Smooth muscle cell of the brain vasculature (primary cell): ENCODE results near the gene TMEM219.

ENCODE experiments used
- DNase-seq: peaks from one replicate; pipeline ENCODE4 v3.0.0-alpha.2; 2012; ENCODE audit warnings: low read depth, low spot score

Gene TMEM219

DNA sequence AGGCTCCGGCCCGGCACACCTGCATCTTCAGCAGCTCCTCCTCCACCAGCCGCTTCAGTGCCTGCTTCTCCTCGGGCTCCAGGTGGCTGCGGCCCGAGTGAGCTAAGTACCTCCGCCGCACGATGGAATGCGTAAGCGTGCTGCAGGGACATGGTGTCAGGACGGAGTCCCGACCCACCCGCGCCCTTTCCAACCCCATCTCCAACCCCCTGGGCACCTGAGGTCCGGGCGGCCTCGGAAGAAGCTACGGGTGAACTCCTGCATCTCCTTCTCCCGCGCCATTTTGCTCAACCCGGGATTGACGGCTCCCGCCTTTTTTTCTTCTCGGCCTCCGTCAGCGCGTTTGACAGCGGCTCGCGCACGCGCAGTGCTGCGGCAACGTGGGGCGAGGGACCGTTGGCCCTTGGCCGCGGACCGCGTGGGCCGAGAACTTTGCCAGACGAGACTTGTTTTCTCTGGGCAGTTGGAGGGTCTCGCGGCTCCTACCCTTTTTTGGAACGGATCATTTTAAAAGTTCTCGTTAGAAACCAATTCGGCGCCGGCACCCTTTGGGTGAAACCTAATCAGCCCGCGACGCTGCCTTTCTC lies 33.5 kb downstream of the TMEM219 start, which contains the start of gene HIRIP3:
Gene HIRIP3 (minus strand): TSS at position 294 of the 587 bp plus-strand sequence. CDS start 12 bp downstream, at position 282.
- DNase-seq: no peak

GRCh38 chr16:29995911-29996765 lies 34.3 kb downstream of the TMEM219 start, which contains the start of gene INO80E:
Gene INO80E (plus strand): TSS chr16:29996241. CDS start chr16:29996311, 70 bp downstream.
- DNase-seq: peak; percentile 77

- no peak for DNase-seq
Measured at GRCh38 chr16:29996766-29997250, 34.9 kb downstream of the TMEM219 start.

GRCh38 chr16:29999605-30000004 lies 37.7 kb downstream of the TMEM219 start:
- DNase-seq: no peak

DNA sequence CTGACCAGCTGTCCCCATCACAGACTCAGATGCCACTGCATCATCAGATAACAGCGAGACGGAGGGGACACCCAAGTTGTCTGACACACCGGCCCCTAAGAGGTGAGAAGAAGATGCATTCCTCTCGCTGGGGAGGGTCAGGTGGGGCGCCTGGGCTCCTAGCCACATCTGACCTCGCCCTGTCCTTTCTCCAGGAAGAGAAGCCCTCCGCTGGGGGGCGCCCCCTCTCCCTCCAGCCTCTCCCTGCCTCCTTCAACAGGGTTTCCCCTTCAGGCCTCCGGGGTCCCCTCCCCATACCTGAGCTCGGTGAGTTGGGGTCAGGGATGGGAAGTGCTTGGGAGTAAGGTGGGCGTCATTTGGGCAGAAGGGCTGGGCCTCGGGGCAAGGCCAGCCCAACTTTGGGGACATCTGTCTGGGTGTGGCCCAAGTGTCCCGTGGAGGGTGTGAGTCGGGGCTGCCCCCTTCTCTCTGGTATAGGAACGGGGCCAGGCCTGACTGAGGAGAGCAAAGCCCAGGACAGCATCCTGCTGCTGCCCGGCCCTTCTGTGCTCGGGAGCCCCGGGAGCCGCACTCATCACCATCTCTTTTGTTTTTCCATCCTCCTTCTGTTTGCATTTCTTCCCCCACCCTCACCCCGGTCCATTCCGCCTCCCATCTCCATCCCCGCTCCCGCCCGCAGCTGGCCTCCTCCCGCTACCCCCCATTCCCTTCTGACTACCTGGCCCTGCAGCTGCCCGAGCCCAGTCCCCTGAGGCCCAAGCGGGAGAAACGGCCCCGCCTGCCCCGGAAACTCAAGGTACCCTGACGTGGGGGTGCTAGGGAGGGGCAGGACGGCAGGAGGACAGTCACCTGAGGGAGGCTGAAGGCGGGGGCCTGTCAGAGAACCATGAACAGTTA lies 39.1 kb downstream of the TMEM219 start:
- no peak for DNase-seq

DNA sequence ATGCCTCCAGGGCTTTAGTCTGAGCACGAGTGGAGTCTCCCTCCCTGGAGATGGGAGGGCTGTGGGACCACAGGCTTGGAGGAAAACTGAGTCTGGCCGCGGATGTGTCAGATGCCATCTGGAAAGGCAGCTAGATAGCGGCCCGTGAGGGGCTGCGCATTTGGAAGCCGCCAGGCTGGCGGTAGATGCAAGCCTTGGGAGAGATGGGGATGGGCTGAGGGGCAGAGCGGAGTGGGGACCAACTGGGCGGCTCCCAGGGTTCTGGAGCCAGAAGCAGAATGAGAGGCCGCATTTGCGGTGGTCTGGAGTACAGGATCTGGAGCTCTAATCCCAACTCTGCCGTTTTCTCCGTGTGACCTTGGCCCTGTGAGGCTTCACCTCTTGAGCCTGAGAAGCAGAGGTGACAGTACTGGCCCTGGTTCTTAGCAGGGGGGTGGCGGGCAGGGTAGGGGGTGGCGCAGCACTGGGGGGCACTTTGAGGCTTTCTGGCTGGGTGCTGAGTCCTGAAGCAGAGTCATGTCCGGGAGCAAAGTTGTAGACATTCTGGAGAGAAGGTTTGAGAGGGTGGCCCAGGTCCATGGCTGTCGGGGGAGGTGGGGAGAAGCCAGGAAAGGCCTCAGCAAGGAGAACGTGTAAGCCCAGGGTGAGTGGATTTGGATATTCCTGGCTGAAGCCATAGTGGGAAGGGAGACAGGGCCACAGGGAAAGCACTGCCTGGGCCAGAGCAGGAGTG lies 40.9 kb downstream of the TMEM219 start:
- DNase-seq: no peak

GRCh38 chr16:30003670-30004423 lies 42.0 kb downstream of the TMEM219 start:
- no peak for DNase-seq

DNA sequence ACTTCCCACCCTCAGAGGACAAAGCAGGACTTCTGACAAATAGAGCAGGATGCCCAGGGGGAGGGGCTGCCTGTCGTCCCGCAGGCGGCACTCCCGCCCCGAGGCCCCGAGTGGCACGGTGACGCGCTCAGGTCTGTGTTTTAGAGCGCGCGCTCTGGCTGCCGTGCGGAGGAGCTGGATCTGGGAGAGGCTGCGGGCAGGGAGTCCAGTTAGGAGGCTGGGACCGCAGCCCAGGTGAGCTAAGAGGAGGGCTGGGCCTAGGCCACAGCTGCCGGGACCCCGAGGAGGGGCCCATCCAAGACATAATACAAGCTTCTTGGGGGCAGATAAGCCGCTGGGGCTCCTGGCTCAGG lies 42.5 kb downstream of the TMEM219 start:
- DNase-seq: no peak

DNA sequence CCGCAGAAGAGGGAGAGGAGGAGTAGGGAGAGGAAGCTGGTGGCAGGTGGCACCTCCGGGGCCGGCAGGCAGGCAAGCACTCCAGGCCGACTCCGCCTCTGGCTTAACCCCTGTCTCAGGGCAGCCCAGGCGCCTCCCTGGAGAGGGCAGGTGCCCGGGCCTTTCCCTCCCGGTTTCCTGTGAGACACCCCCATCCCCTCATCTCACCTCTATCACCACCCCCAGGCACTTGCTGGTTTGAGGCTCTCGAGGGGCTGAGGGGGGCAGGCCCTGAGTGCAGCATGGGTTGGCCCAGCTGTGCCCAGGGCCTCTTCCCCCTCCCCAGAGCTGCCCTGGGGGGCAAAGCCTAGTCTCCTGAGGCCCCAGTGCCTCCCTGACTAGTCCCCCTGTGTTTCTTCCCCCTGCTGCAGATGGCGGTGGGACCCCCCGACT lies 42.9 kb downstream of the TMEM219 start:
- DNase-seq: no peak

- DNase-seq: no peak
Measured at GRCh38 chr16:30005341-30006094, 43.6 kb downstream of the TMEM219 start.

DNA sequence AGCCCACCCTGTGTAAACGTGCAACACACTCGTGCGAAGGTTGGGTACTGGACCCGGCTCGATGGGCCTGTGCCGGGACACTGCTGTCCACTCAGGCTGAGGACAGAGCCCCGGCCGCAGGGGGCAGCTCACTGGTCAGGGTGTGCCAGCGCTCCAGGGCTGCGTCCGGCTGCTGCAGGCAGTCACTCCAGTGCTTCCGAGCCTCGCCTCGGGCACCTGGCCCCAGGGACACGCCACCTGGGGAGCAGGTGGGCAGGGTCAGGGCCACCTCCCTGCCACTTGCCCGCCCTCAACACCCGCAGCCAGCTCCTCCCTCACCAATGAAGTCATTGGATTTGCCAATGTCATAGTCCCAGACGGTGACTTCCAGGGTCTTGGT lies 44.2 kb downstream of the TMEM219 start:
- no peak for DNase-seq

DNA sequence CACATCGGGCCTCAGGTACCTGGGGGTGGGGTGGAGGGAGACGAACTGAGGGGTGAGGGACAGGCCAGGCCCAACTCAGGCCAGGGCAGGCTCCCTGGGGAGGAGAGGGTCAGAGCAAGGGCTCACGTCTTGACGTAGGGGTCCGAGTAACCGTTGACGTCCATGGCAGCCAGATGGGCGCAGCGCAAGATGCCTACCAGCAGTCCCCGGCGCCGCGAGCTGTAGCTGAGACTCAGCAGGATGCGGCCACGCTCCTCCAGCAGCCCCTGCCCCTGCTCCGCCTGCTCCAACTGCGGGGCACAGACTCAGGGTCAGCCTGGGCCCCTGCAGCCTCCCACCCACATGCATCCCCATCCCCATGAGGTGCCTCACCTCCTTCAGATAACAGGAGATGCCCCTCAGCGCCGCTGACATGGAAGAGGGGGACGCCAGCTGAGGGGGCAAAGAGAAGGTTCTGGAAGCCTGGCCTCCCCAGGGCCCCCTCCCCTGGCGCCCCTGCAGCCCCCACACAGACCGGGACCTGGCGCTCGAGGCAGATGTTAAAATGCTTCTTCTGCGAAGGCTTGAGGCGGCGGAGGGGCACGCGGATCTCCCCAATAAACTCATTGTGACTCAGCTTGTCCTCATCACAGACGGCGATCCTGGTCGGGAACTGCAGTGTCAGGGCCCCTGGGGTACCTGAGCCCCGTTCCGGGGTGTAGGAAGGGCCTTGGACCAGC lies 44.9 kb downstream of the TMEM219 start:
- DNase-seq: no peak

DNA sequence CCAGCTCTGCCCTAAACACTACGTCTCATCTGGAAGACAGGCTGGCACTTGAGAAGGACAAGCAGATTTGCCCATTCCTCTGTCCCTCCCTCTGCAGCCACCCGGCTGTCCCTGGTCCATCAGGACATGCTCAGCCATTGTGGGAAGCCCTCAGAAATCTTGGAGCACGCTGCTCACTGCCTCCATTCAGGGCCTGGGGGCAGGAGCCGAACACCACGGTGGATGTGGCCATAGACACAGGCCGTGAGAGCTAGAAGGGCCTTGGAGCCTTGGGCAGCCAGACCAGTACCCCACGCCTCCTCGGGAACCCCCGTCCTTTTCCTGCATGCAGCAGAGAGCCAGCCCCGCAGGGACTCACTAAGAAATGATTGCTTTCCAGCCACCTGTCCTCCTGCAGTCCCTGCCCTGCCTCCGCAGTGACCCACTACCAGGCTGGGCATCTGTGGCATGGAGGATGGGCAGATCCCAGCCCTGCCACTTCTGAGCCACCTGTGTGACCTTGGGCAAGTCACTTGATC lies 45.6 kb downstream of the TMEM219 start:
- DNase-seq: no peak

- DNase-seq: no peak
Measured at GRCh38 chr16:30009085-30009862, 47.4 kb downstream of the TMEM219 start.

GRCh38 chr16:30009990-30010843 lies 48.3 kb downstream of the TMEM219 start:
- no peak for DNase-seq

GRCh38 chr16:30010844-30011713 lies 49.2 kb downstream of the TMEM219 start, which contains the start of gene DOC2A:
Gene DOC2A (minus strand): TSS chr16:30011027. CDS start chr16:30010222, 805 bp downstream.
- DNase-seq: no peak
